ENCODE data around the gene CRYBG2.
"Not testable (repeated sequence)": the region's sequence is repeated elsewhere in the genome, so short reads cannot be mapped to it uniquely, and the experiment has no call there.

CRYBG2 gene

GRCh38 chr1:26330276-26330675, 23.7 kb downstream of the CRYBG2 start:
- TF ChIP-seq CTCF (conservative IDR thresholded peaks at IDR 0.05; ENCODE audit: control insufficient read depth, insufficient read depth, low read depth, low read length), result no peak
- DNase-seq (ENCODE audit: low read depth), result no peak
- H3K4me3 ChIP-seq (ENCODE audit: control insufficient read depth, low read depth, low read length), result no peak overlapping the region

- not testable (repeated sequence) for DNase-seq (ENCODE audit: low read depth); H3K4me3 ChIP-seq (ENCODE audit: control insufficient read depth, low read depth, low read length)
Observed at GRCh38 chr1:26329380-26329779, 24.6 kb downstream of the CRYBG2 start.

GRCh38 chr1:26328597-26328996, 25.3 kb downstream of the CRYBG2 start:
- no peak overlapping the region for H3K4me3 ChIP-seq (ENCODE audit: control insufficient read depth, low read depth, low read length)
- no peak for TF ChIP-seq CTCF (conservative IDR thresholded peaks at IDR 0.05; ENCODE audit: control insufficient read depth, insufficient read depth, low read depth, low read length)
- no peak for DNase-seq (ENCODE audit: low read depth)

- TF ChIP-seq CTCF (conservative IDR thresholded peaks at IDR 0.05; ENCODE audit: control insufficient read depth, insufficient read depth, low read depth, low read length), result no peak
- DNase-seq (ENCODE audit: low read depth), result no peak
- no peak overlapping the region for H3K4me3 ChIP-seq (ENCODE audit: control insufficient read depth, low read depth, low read length)
Observed at GRCh38 chr1:26327956-26328362, 26.0 kb downstream of the CRYBG2 start.

- no peak for DNase-seq (ENCODE audit: low read depth)
- H3K4me3 ChIP-seq (ENCODE audit: control insufficient read depth, low read depth, low read length), result no peak overlapping the region
- no peak for TF ChIP-seq CTCF (conservative IDR thresholded peaks at IDR 0.05; ENCODE audit: control insufficient read depth, insufficient read depth, low read depth, low read length)
Observed at GRCh38 chr1:26324550-26324949, 29.4 kb downstream of the CRYBG2 start.

GRCh38 chr1:26323382-26323781, 30.5 kb downstream of the CRYBG2 start:
- no peak overlapping the region for H3K4me3 ChIP-seq (ENCODE audit: control insufficient read depth, low read depth, low read length)
- TF ChIP-seq CTCF (conservative IDR thresholded peaks at IDR 0.05; ENCODE audit: control insufficient read depth, insufficient read depth, low read depth, low read length), result no peak
- no peak for DNase-seq (ENCODE audit: low read depth)

- H3K4me3 ChIP-seq (ENCODE audit: control insufficient read depth, low read depth, low read length), result no peak overlapping the region
- DNase-seq (ENCODE audit: low read depth), result no peak
- no peak for TF ChIP-seq CTCF (conservative IDR thresholded peaks at IDR 0.05; ENCODE audit: control insufficient read depth, insufficient read depth, low read depth, low read length)
Observed at GRCh38 chr1:26322042-26322331, 31.9 kb downstream of the CRYBG2 start.

Data from fibroblast of mammary gland (primary cell).